ENCODE measurements around the gene RARS1. TPM values are rescaled to one million over a fixed set of nuclear protein-coding genes. Genes with fewer than 3 reads are reported as not detected.

The RARS1 gene
- total and polyA plus RNA-seq, 2 experiments from 2014 or later, result 75.1 to 129 TPM

DNA sequence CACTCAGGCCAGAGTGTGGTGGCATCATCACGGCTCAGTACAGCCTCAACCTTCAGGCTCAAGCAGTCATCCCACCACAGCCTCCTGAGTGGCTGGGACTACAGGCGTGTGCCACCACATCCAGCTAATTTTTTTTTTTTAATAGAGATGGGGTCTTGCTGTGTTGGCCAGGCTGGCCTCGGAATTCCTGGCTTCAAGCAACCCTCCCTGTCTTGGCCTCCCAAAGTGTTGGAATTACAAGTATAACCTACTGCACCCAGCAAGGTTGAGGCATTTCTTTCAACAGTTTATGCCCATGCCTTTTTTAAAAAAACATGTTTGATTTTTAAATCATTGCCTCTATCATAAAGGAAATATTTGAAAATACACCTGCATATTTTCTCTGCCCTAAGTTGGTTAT lies 2.8 kb downstream of the RARS1 start:
- peaks cover 32% of the 10 kb centered on the region for H4K20me1 ChIP-seq (replicated peaks; ENCODE audit: insufficient read depth)
- no peaks in the 10 kb centered on the region for H3K27me3 ChIP-seq (ENCODE audit: insufficient read depth)
- no peaks in the 10 kb centered on the region for H3K9me3 Mint-ChIP-seq
- H3K4me1 ChIP-seq (ENCODE audit: insufficient read depth), result peaks cover 5% of the 10 kb centered on the region; the same call in 1 of the 2 replicates
- no peak overlapping the region for H3K27ac Mint-ChIP-seq
- no peak overlapping the region for H3K4me3 ChIP-seq
- peaks cover 37% of the 10 kb centered on the region for H3K79me2 ChIP-seq (replicated peaks; ENCODE audit: insufficient read depth)
- H3K9me2 ChIP-seq (ENCODE audit: insufficient read depth), result no peaks in the 10 kb centered on the region
- TF ChIP-seq, protein P1, sequence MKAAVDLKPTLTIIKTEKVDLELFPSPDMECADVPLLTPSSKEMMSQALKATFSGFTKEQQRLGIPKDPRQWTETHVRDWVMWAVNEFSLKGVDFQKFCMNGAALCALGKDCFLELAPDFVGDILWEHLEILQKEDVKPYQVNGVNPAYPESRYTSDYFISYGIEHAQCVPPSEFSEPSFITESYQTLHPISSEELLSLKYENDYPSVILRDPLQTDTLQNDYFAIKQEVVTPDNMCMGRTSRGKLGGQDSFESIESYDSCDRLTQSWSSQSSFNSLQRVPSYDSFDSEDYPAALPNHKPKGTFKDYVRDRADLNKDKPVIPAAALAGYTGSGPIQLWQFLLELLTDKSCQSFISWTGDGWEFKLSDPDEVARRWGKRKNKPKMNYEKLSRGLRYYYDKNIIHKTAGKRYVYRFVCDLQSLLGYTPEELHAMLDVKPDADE (IDR thresholded peaks at IDR 0.05), result no peak
- TF ChIP-seq JUNB (IDR thresholded peaks at IDR 0.05; ENCODE audit: unreplicated experiment), result no peak
- no peak for TF ChIP-seq STAT1 (IDR thresholded peaks at IDR 0.05; ENCODE audit: unreplicated experiment)
- TF ChIP-seq, protein P2, sequence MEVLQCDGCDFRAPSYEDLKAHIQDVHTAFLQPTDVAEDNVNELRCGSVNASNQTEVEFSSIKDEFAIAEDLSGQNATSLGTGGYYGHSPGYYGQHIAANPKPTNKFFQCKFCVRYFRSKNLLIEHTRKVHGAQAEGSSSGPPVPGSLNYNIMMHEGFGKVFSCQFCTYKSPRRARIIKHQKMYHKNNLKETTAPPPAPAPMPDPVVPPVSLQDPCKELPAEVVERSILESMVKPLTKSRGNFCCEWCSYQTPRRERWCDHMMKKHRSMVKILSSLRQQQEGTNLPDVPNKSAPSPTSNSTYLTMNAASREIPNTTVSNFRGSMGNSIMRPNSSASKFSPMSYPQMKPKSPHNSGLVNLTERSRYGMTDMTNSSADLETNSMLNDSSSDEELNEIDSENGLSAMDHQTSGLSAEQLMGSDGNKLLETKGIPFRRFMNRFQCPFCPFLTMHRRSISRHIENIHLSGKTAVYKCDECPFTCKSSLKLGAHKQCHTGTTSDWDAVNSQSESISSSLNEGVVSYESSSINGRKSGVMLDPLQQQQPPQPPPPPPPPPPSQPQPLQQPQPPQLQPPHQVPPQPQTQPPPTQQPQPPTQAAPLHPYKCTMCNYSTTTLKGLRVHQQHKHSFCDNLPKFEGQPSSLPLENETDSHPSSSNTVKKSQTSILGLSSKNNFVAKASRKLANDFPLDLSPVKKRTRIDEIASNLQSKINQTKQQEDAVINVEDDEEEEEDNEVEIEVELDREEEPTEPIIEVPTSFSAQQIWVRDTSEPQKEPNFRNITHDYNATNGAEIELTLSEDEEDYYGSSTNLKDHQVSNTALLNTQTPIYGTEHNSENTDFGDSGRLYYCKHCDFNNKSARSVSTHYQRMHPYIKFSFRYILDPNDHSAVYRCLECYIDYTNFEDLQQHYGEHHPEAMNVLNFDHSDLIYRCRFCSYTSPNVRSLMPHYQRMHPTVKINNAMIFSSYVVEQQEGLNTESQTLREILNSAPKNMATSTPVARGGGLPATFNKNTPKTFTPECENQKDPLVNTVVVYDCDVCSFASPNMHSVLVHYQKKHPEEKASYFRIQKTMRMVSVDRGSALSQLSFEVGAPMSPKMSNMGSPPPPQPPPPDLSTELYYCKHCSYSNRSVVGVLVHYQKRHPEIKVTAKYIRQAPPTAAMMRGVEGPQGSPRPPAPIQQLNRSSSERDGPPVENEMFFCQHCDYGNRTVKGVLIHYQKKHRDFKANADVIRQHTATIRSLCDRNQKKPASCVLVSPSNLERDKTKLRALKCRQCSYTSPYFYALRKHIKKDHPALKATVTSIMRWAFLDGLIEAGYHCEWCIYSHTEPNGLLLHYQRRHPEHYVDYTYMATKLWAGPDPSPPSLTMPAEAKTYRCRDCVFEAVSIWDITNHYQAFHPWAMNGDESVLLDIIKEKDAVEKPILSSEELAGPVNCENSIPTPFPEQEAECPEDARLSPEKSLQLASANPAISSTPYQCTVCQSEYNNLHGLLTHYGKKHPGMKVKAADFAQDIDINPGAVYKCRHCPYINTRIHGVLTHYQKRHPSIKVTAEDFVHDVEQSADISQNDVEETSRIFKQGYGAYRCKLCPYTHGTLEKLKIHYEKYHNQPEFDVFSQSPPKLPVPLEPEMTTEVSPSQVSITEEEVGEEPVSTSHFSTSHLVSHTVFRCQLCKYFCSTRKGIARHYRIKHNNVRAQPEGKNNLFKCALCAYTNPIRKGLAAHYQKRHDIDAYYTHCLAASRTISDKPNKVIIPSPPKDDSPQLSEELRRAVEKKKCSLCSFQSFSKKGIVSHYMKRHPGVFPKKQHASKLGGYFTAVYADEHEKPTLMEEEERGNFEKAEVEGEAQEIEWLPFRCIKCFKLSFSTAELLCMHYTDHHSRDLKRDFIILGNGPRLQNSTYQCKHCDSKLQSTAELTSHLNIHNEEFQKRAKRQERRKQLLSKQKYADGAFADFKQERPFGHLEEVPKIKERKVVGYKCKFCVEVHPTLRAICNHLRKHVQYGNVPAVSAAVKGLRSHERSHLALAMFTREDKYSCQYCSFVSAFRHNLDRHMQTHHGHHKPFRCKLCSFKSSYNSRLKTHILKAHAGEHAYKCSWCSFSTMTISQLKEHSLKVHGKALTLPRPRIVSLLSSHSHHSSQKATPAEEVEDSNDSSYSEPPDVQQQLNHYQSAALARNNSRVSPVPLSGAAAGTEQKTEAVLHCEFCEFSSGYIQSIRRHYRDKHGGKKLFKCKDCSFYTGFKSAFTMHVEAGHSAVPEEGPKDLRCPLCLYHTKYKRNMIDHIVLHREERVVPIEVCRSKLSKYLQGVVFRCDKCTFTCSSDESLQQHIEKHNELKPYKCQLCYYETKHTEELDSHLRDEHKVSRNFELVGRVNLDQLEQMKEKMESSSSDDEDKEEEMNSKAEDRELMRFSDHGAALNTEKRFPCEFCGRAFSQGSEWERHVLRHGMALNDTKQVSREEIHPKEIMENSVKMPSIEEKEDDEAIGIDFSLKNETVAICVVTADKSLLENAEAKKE (CRISPR knock-in tag; IDR thresholded peaks at IDR 0.05), result no peak
- no peak for TF ChIP-seq NANOG (IDR thresholded peaks at IDR 0.05; ENCODE audit: borderline replicate concordance)
- TF ChIP-seq CREB1 (CRISPR knock-in tag; IDR thresholded peaks at IDR 0.05; ENCODE audit: low read depth), result no peak
- TF ChIP-seq, protein P3, sequence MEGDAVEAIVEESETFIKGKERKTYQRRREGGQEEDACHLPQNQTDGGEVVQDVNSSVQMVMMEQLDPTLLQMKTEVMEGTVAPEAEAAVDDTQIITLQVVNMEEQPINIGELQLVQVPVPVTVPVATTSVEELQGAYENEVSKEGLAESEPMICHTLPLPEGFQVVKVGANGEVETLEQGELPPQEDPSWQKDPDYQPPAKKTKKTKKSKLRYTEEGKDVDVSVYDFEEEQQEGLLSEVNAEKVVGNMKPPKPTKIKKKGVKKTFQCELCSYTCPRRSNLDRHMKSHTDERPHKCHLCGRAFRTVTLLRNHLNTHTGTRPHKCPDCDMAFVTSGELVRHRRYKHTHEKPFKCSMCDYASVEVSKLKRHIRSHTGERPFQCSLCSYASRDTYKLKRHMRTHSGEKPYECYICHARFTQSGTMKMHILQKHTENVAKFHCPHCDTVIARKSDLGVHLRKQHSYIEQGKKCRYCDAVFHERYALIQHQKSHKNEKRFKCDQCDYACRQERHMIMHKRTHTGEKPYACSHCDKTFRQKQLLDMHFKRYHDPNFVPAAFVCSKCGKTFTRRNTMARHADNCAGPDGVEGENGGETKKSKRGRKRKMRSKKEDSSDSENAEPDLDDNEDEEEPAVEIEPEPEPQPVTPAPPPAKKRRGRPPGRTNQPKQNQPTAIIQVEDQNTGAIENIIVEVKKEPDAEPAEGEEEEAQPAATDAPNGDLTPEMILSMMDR (conservative IDR thresholded peaks at IDR 0.05; ENCODE audit: low read depth in 2 of 2), result no peak
- TF ChIP-seq, protein P4, sequence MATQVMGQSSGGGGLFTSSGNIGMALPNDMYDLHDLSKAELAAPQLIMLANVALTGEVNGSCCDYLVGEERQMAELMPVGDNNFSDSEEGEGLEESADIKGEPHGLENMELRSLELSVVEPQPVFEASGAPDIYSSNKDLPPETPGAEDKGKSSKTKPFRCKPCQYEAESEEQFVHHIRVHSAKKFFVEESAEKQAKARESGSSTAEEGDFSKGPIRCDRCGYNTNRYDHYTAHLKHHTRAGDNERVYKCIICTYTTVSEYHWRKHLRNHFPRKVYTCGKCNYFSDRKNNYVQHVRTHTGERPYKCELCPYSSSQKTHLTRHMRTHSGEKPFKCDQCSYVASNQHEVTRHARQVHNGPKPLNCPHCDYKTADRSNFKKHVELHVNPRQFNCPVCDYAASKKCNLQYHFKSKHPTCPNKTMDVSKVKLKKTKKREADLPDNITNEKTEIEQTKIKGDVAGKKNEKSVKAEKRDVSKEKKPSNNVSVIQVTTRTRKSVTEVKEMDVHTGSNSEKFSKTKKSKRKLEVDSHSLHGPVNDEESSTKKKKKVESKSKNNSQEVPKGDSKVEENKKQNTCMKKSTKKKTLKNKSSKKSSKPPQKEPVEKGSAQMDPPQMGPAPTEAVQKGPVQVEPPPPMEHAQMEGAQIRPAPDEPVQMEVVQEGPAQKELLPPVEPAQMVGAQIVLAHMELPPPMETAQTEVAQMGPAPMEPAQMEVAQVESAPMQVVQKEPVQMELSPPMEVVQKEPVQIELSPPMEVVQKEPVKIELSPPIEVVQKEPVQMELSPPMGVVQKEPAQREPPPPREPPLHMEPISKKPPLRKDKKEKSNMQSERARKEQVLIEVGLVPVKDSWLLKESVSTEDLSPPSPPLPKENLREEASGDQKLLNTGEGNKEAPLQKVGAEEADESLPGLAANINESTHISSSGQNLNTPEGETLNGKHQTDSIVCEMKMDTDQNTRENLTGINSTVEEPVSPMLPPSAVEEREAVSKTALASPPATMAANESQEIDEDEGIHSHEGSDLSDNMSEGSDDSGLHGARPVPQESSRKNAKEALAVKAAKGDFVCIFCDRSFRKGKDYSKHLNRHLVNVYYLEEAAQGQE (IDR thresholded peaks at IDR 0.05; ENCODE audit: unreplicated experiment), result no peak
- TF ChIP-seq POLR2AphosphoS5 (IDR thresholded peaks at IDR 0.05; ENCODE audit: low read depth), result no peak
- TF ChIP-seq EZH2 (IDR thresholded peaks at IDR 0.05; ENCODE audit: low read depth, unreplicated experiment), result no peak
- TF ChIP-seq EZH2phosphoT487 (IDR thresholded peaks at IDR 0.05; ENCODE audit: unreplicated experiment), result no peak
- TF ChIP-seq ZNF331 (CRISPR knock-in tag; IDR thresholded peaks at IDR 0.05; ENCODE audit: low read depth), result no peak
- TF ChIP-seq ZNF114 (CRISPR knock-in tag; IDR thresholded peaks at IDR 0.05), result no peak
- peaks cover 59% of the 10 kb centered on the region for H3K36me3 ChIP-seq (ENCODE audit: insufficient read depth)
- DNase-seq (ENCODE audit: low spot score) (no peak), ATAC-seq (no peak)
- no peak overlapping the region for H2AFZ ChIP-seq
- peaks cover 7% of the 10 kb centered on the region for H3K27me3 Mint-ChIP-seq (ENCODE audit: insufficient read depth, low read depth, poor library complexity)
- 0 out of 2 replicates have a peak, but pooled peaks cover 4% of the 10 kb centered on the region for H3F3A ChIP-seq (replicated peaks; ENCODE audit: low read depth)
- no peak overlapping the region for H3K4me3 Mint-ChIP-seq
- peaks cover 11% of the 10 kb centered on the region for H3K4me1 Mint-ChIP-seq
- H3K27ac ChIP-seq (ENCODE audit: low read depth), result no peak overlapping the region
- H3K36me3 Mint-ChIP-seq (ENCODE audit: low read depth), result peaks cover 66% of the 10 kb centered on the region
- no peak overlapping the region for H3K4me2 ChIP-seq
